CD8-positive, alpha-beta memory T cell (primary cell): ENCODE data around the gene THAP9. TPM values are rescaled to one million over a fixed set of nuclear protein-coding genes. Genes with fewer than 3 reads are reported as not detected.

Source experiments
- CTCF ChIA-PET: fragments of 350-600 bp; sonication (Branson Sonifier 250); formaldehyde crosslinking; loops from one replicate; lab custom pipeline; 2021; ENCODE audit warnings: antibody characterized with exemption; lab: Charles Lee
- POLR2A ChIA-PET: fragments of 350-600 bp; sonication (Branson Sonifier 250); formaldehyde crosslinking; loops from one replicate; lab custom pipeline; 2021; ENCODE audit warnings: antibody characterized with exemption; lab: Charles Lee
- DNase-seq, 5 donors: peaks; one replicate each; pipeline versions ENCODE4 v3.0.0 to v3.0.0-alpha.2; 2020 to 2022; ENCODE audit warnings: mixed read lengths in 1 of 5
- H3K27ac ChIP-seq: one replicate; pipeline ENCODE4 v1.7.0; 2013; ENCODE audit warnings: low read depth, mild to moderate bottlenecking, low read length, moderate library complexity
- H3K27me3 ChIP-seq: 2 replicates; pipeline ENCODE4 v1.7.0; 2013; ENCODE audit warnings: low read length, mild to moderate bottlenecking; ENCODE audit not compliant: insufficient read depth, poor library complexity, severe bottlenecking
- H3K36me3 ChIP-seq: 2 replicates; pipeline ENCODE4 v1.7.0; 2013; ENCODE audit warnings: mild to moderate bottlenecking, low read length, moderate library complexity; ENCODE audit not compliant: insufficient read depth
- H3K4me1 ChIP-seq: 2 replicates; pipeline ENCODE4 v1.7.0; 2013; ENCODE audit warnings: mild to moderate bottlenecking, low read length, moderate library complexity; ENCODE audit not compliant: insufficient read depth
- H3K4me3 ChIP-seq: 2 replicates; pipeline ENCODE4 v1.7.0; 2013; ENCODE audit warnings: mild to moderate bottlenecking, low read length
- H3K9me3 ChIP-seq: 2 replicates; pipeline ENCODE4 v1.7.0; 2013; ENCODE audit warnings: mild to moderate bottlenecking, low read length
- H3K27ac Mint-ChIP-seq, 8 donors: one replicate each; pipeline ENCODE4 v1.8.0; 2020 to 2021; ENCODE audit warnings: mixed read lengths in 8 of 8, mild to moderate bottlenecking in 6 of 8, inconsistent platforms in 3 of 8, moderate library complexity in 3 of 8
- H3K27me3 Mint-ChIP-seq, 2 donors: one replicate each; pipeline ENCODE4 v1.8.0; 2020 to 2021; ENCODE audit warnings: mixed read lengths in 2 of 2, mild to moderate bottlenecking in 1 of 2, moderate library complexity in 1 of 2
- H3K36me3 Mint-ChIP-seq, 3 donors: one replicate each; pipeline ENCODE4 v1.8.0; 2020 to 2021; ENCODE audit warnings: mixed read lengths in 3 of 3, inconsistent platforms in 1 of 3, mild to moderate bottlenecking in 1 of 3
- H3K4me1 Mint-ChIP-seq, 3 donors: one replicate each; pipeline ENCODE4 v1.8.0; 2020 to 2021; ENCODE audit warnings: mixed read lengths in 3 of 3, inconsistent platforms in 1 of 3, mild to moderate bottlenecking in 1 of 3
- H3K4me3 Mint-ChIP-seq, 7 donors: one replicate each; pipeline ENCODE4 v1.8.0; 2020 to 2021; ENCODE audit warnings: mixed read lengths in 7 of 7, mild to moderate bottlenecking in 6 of 7, moderate library complexity in 4 of 7, inconsistent platforms in 2 of 7
- H3K9me3 Mint-ChIP-seq, 5 donors: one replicate each; pipeline ENCODE4 v1.8.0; 2020 to 2022; ENCODE audit warnings: mixed read lengths in 5 of 5, mild to moderate bottlenecking in 3 of 5, moderate library complexity in 2 of 5, inconsistent platforms in 1 of 5
- polyA plus RNA-seq: library from polyadenylated mRNA; unstranded; fragments of 300-500 nt; fragmentation: Illumina TruSeq; gene quantifications from one replicate; pipeline ENCODE4 v1.2.3, GENCODE V29; 2021
- total RNA-seq, 2 experiments: library from RNA; stranded (reverse); gene quantifications; one replicate each; pipeline ENCODE4 v1.2.3, GENCODE V29; 2021

Gene THAP9
- total and polyA plus RNA-seq, 3 experiments from 2014 or later, result 1.6 to 2.3 (median 2.0) TPM

- H3K36me3 Mint-ChIP-seq, result peaks cover 9 to 82% (median 28%) of the 10 kb centered on the region in 3 donors
Measured at GRCh38 chr4:82939414-82939813, 38.9 kb downstream of the THAP9 start.

GRCh38 chr4:82947498-82947897 lies 47.0 kb downstream of the THAP9 start:
- Histone ChIP-seq H3K4me3 (no peak overlapping the region), H3K27me3 (no peaks in the 10 kb centered on the region), H3K36me3 (peaks cover 6% of the 10 kb centered on the region), H3K4me1 (no peaks in the 10 kb centered on the region), H3K9me3 (no peaks in the 10 kb centered on the region), H3K27ac (no peak overlapping the region)
- no peaks in the 10 kb centered on the region for H3K27me3 Mint-ChIP-seq
- ChIA-PET POLR2A (no interaction called here), CTCF (no interaction called here)
- peaks cover 5 to 41% (median 8%) of the 10 kb centered on the region in 3 donors for H3K36me3 Mint-ChIP-seq
- H3K9me3 Mint-ChIP-seq, result peaks cover 0 to under 1% (median 0%) of the 10 kb centered on the region in 5 donors
- no peak overlapping the region for H3K4me3 Mint-ChIP-seq
- DNase-seq, result no peak
- peaks cover 4 to 10% (median 7%) of the 10 kb centered on the region in 3 donors for H3K4me1 Mint-ChIP-seq
- H3K27ac Mint-ChIP-seq, result no peak overlapping the region

More at GRCh38 chr4:82939414-82939813, 38.9 kb downstream of the THAP9 start:
- ChIA-PET POLR2A (no interaction called here), CTCF (interaction anchor here (1.1 to 1.4 kb wide), 2 partner anchors 87 to 95 kb away, joined by 3 read pairs; partner anchors contain the start of gene COPS4)
- Mint-ChIP-seq H3K27me3 (no peaks in the 10 kb centered on the region), H3K4me3 (no peak overlapping the region), H3K4me1 (peaks cover 0 to 6% (median 4%) of the 10 kb centered on the region in 3 donors), H3K9me3 (no peaks in the 10 kb centered on the region), H3K27ac (peak overlapping the region in 1 of 8 donors; percentile 7)
- no peaks in the 10 kb centered on the region for H3K4me1 ChIP-seq
- H3K4me3 ChIP-seq, result no peak overlapping the region
- DNase-seq, result no peak
- no peaks in the 10 kb centered on the region for H3K9me3 ChIP-seq
- H3K36me3 ChIP-seq, result peaks cover 28% of the 10 kb centered on the region
- H3K27ac ChIP-seq, result no peak overlapping the region
- H3K27me3 ChIP-seq, result no peaks in the 10 kb centered on the region

- Mint-ChIP-seq H3K27me3 (no peaks in the 10 kb centered on the region), H3K9me3 (peaks cover 0 to 3% (median 0%) of the 10 kb centered on the region in 5 donors), H3K4me3 (no peak overlapping the region), H3K4me1 (peaks cover 4 to 6% (median 5%) of the 10 kb centered on the region in 3 donors), H3K27ac (peak overlapping the region in 1 of 8 donors; percentile 8), H3K36me3 (peaks cover 4 to 35% (median 9%) of the 10 kb centered on the region in 3 donors)
- DNase-seq, result no peak
- H3K36me3 ChIP-seq, result peaks cover 5% of the 10 kb centered on the region
- ChIA-PET POLR2A (no interaction called here), CTCF (no interaction called here)
- no peaks in the 10 kb centered on the region for H3K4me1 ChIP-seq
- H3K9me3 ChIP-seq, result no peaks in the 10 kb centered on the region
- no peaks in the 10 kb centered on the region for H3K27me3 ChIP-seq
- H3K27ac ChIP-seq, result no peak overlapping the region
- H3K4me3 ChIP-seq, result no peak overlapping the region
Measured at GRCh38 chr4:82948647-82949204, 48.2 kb downstream of the THAP9 start.

- Histone ChIP-seq H3K27me3 (no peaks in the 10 kb centered on the region), H3K4me1 (no peaks in the 10 kb centered on the region), H3K36me3 (peaks cover 2% of the 10 kb centered on the region), H3K9me3 (no peaks in the 10 kb centered on the region), H3K4me3 (no peak overlapping the region), H3K27ac (no peak overlapping the region)
- Mint-ChIP-seq H3K27ac (no peak overlapping the region), H3K4me1 (peaks cover 8 to 10% (median 9%) of the 10 kb centered on the region in 3 donors), H3K27me3 (no peaks in the 10 kb centered on the region), H3K36me3 (peaks cover 4 to 34% (median 11%) of the 10 kb centered on the region in 3 donors), H3K4me3 (no peak overlapping the region), H3K9me3 (peaks cover 0 to 3% (median 0%) of the 10 kb centered on the region in 5 donors)
- no peak for DNase-seq
- POLR2A ChIA-PET, result no interaction called here
- CTCF ChIA-PET, result interaction anchor here (1.0 kb wide), 1 partner anchor 16 kb away, joined by 3 read pairs; no protein-coding TSS in a partner anchor
Measured at GRCh38 chr4:82951196-82951595, 50.7 kb downstream of the THAP9 start.

GRCh38 chr4:82954212-82954611 lies 53.7 kb downstream of the THAP9 start:
- Histone ChIP-seq H3K27me3 (no peaks in the 10 kb centered on the region), H3K36me3 (no peaks in the 10 kb centered on the region), H3K4me1 (no peaks in the 10 kb centered on the region), H3K4me3 (no peak overlapping the region), H3K9me3 (no peaks in the 10 kb centered on the region), H3K27ac (no peak overlapping the region)
- peaks cover 0 to 3% (median 0%) of the 10 kb centered on the region in 5 donors for H3K9me3 Mint-ChIP-seq
- H3K4me1 Mint-ChIP-seq, result peaks cover 12 to 18% (median 13%) of the 10 kb centered on the region in 3 donors
- ChIA-PET POLR2A (no interaction called here), CTCF (no interaction called here)
- H3K27ac Mint-ChIP-seq, result peak overlapping the region in 1 of 8 donors; percentile 34
- peaks cover 4 to 30% (median 11%) of the 10 kb centered on the region in 3 donors for H3K36me3 Mint-ChIP-seq
- DNase-seq, result no peak
- no peaks in the 10 kb centered on the region for H3K27me3 Mint-ChIP-seq
- H3K4me3 Mint-ChIP-seq, result no peak overlapping the region

- H3K4me3 Mint-ChIP-seq, result no peak overlapping the region
- Histone ChIP-seq H3K27me3 (no peaks in the 10 kb centered on the region), H3K4me3 (no peak overlapping the region), H3K27ac (no peak overlapping the region), H3K36me3 (peaks cover 4% of the 10 kb centered on the region), H3K9me3 (no peaks in the 10 kb centered on the region), H3K4me1 (no peaks in the 10 kb centered on the region)
- ChIA-PET POLR2A (no interaction called here), CTCF (no interaction called here)
- DNase-seq, result no peak
- H3K36me3 Mint-ChIP-seq, result peaks cover 9 to 37% (median 10%) of the 10 kb centered on the region in 3 donors
- H3K27me3 Mint-ChIP-seq, result no peaks in the 10 kb centered on the region
- H3K4me1 Mint-ChIP-seq, result peaks cover 10 to 18% (median 12%) of the 10 kb centered on the region in 3 donors
- H3K9me3 Mint-ChIP-seq, result peaks cover 0 to 3% (median 0%) of the 10 kb centered on the region in 5 donors
- H3K27ac Mint-ChIP-seq, result peak overlapping the region in 4 of 8 donors; percentile 2 to 76 (median 12)
Measured at GRCh38 chr4:82957045-82957444, 56.5 kb downstream of the THAP9 start.

GRCh38 chr4:82965763-82966162 lies 65.2 kb downstream of the THAP9 start:
- Mint-ChIP-seq H3K9me3 (no peaks in the 10 kb centered on the region), H3K27ac (peak overlapping the region in 2 of 8 donors; percentile 39 to 70), H3K27me3 (no peaks in the 10 kb centered on the region), H3K4me1 (peaks cover 5 to 17% (median 7%) of the 10 kb centered on the region in 3 donors), H3K36me3 (peaks cover 17 to 67% (median 32%) of the 10 kb centered on the region in 3 donors), H3K4me3 (no peak overlapping the region)
- Histone ChIP-seq H3K36me3 (peaks cover 8% of the 10 kb centered on the region), H3K9me3 (no peaks in the 10 kb centered on the region), H3K4me1 (no peaks in the 10 kb centered on the region), H3K27ac (no peak overlapping the region), H3K27me3 (no peaks in the 10 kb centered on the region), H3K4me3 (no peak overlapping the region)
- CTCF ChIA-PET, result no interaction called here
- no peak for DNase-seq
- POLR2A ChIA-PET, result no interaction called here

GRCh38 chr4:82968972-82969371 lies 68.4 kb downstream of the THAP9 start:
- Mint-ChIP-seq H3K36me3 (peaks cover 8 to 71% (median 30%) of the 10 kb centered on the region in 3 donors), H3K9me3 (no peaks in the 10 kb centered on the region), H3K4me1 (peaks cover 0 to 14% (median 6%) of the 10 kb centered on the region in 3 donors), H3K27me3 (no peaks in the 10 kb centered on the region), H3K4me3 (no peak overlapping the region), H3K27ac (peak overlapping the region in 2 of 8 donors; percentile 29 to 30)
- H3K27me3 ChIP-seq, result no peaks in the 10 kb centered on the region
- DNase-seq, result no peak
- ChIA-PET CTCF (interaction anchor here (0.6 kb wide), 1 partner anchor 37 kb away, joined by 3 read pairs; no protein-coding TSS in a partner anchor), POLR2A (no interaction called here)
- H3K27ac ChIP-seq, result no peak overlapping the region
- no peaks in the 10 kb centered on the region for H3K4me1 ChIP-seq
- H3K9me3 ChIP-seq, result no peaks in the 10 kb centered on the region
- H3K36me3 ChIP-seq, result peaks cover 4% of the 10 kb centered on the region
- H3K4me3 ChIP-seq, result no peak overlapping the region
